CD4-positive, alpha-beta T cell treated with Interleukin-2 at 100 ng/mL for 4 hours (primary cell): ENCODE measurements around the gene LEPROT.
A peak's percentile ranks its signal among the peaks of the same experiment; 100 is the strongest.

Experiments used
- DNase-seq: peaks from one replicate; pipeline ENCODE4 v3.0.0-alpha.2; 2020; ENCODE audit warnings: low spot score

The LEPROT gene

GRCh38 chr1:65412256-65412983 lies 8.0 kb upstream of the LEPROT start:
- no peak for DNase-seq

GRCh38 chr1:65412984-65413375 lies 7.5 kb upstream of the LEPROT start:
- no peak for DNase-seq

- DNase-seq: no peak
Measured at GRCh38 chr1:65414538-65414937, 5.9 kb upstream of the LEPROT start.

GRCh38 chr1:65416767-65417166 lies 3.7 kb upstream of the LEPROT start:
- no peak for DNase-seq

GRCh38 chr1:65417729-65418128 lies 2.7 kb upstream of the LEPROT start:
- DNase-seq: no peak

GRCh38 chr1:65418522-65419185 lies 1.8 kb upstream of the LEPROT start:
- no peak for DNase-seq

DNA sequence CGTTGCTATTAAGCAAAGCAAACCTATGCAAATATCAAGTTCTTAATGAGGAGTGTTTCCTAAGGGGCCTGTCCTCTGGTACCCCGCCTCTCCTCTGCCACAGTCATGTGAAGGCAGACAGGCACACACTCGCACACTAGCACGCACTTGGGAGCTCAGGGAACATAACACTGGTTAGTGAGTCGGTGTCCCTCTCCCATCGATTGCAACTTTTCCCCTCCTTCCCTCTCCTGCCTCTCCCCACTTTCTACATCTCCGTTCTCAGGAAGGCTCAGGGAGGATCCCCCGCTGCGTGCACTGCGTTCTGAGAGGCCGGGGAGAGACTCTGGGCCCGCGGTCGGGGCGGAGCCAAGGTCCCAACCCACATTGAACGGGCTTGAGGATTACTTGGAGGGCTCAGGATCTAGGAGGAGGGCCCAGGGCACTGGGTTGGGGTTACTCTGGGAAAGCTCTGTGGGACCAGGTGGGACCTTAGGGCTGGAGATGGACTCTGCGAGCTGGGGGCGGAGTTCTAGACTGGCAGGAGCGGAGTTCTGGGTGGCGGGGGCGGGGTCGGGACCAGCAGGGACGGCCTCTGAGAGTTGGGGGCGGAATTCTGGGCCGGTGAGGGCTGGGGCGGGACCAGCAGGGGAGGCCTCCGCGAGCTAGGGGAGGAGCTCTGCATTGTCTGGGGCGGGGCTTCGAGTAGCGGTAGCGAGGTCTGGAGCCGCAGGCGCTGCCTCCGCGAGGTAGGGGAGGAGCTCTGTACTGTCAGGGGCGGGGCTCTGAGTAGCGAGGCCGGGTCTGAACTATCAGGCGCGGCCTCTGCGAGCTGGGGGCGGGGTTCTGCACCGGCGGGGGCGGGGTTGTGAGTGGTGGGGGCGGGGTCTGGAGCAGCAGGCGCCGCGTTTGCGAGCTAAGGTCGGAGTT lies 533 bp upstream of the LEPROT start:
- peak; percentile 99 for DNase-seq

DNA sequence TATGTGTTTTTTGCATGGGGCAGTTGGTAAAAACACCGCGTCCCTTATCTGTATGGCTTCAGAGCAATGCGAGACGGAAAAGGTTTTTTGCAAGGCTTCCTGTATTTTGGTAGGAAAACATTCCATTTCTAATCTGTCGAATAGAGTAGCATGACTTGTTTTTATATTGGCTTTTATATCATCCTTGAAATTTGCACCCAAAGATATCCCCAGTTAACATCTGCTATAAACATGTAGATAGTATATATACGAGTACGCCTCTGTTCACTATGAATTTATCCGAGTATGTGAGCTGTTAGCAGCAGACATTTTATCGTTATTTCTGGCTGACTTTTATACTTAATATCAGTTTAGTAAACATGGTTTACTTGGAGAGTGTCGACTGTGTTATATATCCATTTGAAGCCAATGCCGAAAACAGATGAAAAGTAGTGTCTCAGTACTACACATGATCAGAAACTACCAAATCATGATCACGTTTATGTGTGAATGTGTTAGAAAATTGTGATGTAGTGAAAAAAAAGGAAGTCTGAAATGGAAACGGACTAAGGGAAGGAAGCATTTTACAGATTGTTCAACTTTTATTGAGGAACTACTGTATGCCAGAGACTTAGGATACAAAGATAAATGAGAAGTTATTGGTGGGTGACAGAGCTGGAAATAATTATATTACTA lies 1.0 kb downstream of the LEPROT start:
- DNase-seq: no peak

DNA sequence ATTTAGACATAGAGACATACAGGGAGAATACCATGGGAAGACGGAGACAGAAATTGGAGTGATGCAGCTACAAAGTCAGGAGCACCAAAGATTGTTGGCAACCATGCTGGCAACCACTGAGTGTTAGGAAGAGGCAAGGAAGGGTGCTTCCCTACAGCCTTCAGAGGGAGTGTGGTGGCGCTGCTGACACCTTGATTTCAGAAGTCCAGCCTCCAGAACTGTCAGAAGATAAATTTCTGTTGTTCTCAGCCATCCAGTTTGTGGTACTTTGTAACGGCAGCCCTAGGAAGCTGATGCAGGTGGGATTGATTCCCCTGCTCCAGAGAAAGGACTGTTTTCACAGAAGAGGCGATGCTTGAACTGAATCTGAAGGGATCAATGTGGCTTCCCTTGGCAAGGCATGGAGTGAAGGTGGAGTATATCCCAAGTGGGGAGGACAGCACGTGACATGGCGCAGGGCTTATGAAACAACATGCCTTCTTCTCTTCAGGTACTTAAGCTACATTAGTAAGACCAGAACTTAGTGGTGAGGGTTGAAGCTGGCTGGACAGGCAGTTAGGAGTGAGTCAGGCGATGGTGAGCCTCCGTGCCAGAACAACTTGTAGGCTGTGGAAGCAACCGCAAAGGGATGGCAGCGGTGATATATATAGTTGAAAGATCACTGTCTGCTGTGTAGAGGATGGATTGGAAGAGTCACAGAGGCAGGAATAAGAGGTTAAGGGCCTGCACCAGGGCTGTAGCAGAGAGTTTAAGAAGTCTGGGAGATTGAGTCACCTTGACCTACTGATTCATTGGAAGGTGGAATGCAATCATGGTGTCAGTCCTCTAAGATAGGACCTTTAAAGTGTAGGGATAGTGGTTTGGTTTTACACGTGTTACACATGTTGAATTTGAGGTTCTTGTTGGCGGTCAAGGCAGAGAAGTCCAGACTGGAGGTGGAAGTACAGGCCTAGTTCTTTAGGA lies 2.1 kb downstream of the LEPROT start:
- DNase-seq: no peak

GRCh38 chr1:65423884-65424572 lies 3.6 kb downstream of the LEPROT start:
- peak; percentile 23 for DNase-seq

DNA sequence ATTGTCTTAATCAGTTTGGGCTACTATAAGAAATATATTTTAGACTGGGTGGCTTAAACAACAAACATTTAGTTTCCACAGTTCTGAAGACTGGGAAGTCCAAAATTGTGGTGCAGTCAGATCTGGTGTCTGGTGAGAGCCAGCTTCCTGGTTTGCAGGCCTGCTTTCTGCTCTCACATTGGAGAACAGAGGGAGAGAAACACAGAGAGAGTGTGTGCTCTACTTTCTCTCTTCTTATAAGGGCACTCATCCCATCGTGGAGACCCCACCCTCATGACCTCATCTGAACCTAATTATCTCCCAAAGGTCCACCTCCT lies 4.1 kb downstream of the LEPROT start:
- no peak for DNase-seq

GRCh38 chr1:65425006-65425405 lies 4.5 kb downstream of the LEPROT start:
- no peak for DNase-seq

DNA sequence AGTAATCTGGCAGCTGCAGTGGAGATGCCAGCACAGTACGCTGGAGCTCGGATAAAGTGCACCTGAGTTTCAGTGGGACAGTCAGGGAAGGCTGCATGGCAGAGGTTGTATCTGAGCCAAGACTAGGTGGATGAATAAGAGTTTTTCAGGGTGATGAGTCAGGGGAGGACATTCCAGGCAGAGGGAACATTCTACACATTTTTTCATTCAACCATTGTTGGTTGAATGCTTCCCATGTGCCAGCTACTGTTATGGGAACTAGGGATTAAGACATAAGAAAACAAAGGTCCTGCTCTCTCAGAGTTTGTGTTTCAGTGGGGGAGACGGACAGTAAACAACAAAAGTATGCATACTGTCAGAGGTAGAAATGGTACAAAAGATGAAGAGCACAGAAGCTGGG lies 5.2 kb downstream of the LEPROT start:
- DNase-seq: no peak

- no peak for DNase-seq
Measured at GRCh38 chr1:65429078-65429477, 8.6 kb downstream of the LEPROT start.

- no peak for DNase-seq
Measured at GRCh38 chr1:65429806-65430205, 9.3 kb downstream of the LEPROT start.

DNA sequence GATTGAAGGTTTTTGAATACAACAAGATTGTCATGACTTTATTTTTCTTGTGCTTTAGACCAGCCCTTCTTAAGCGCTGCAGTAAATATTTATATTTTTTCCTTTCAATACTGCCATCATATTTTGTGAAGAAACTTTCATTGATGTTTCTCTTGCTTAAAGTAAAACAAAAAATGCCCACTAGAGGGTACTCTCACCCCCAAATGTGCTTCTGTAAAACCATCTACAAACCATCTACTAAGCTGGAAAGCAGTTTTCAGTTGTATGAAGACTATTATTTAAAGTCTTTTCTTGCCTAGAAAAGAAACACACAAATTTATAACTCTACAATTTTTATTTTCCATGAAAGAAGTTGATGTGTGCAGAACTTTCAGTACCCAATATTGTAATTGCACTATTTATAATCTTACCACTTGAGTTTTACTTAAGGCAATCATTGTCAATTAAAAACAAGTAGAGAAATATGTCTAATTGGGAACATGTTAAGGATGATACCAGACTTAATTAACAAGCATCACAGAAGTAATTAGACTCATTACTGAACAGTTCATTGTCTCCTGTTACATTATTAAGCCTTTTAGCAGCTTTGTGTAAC lies 10.7 kb downstream of the LEPROT start:
- DNase-seq: peak; percentile 44

DNA sequence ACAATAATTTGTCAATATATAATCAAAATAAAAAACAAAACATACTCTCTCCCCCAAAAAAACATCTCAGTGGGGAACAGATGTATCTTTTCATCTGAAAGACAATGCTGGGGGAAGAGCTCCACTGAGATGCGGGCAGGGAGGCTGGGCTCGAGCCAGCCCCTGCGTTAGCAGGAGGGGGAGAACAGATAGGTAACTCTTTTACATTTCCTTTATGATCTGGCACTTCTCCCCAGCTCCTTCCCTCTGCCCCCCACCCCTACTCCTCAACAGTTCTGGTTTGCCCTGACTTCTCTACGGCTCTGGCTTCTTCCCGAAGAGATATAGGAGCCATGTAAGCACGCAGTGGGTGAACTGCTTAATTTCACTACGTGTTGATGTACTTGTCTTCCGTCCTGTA lies 12.4 kb downstream of the LEPROT start:
- DNase-seq: no peak

- DNase-seq: no peak
Measured at GRCh38 chr1:65434255-65434654, 13.8 kb downstream of the LEPROT start.

DNA sequence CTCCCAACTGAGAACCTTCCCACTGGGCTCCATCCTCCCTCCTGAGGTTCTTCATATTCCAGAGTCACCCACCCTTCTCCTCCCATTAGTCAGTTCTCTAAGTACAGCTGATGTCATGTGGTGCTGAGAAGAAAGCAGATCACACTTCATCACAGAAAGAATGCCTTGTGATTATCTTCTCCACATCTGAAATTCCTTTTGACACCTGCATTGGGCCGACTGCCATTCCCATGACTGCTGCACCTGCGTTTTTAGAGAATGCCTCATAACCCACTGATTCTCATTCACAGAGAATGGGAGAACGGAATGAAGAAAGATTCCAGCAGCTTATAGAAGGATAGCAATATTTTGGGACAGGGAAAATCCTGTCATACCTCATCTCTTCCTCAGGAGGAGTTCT lies 14.3 kb downstream of the LEPROT start:
- no peak for DNase-seq

- DNase-seq: no peak
Measured at GRCh38 chr1:65435987-65436386, 15.5 kb downstream of the LEPROT start.
